ENCODE data around the gene DLL3.
A peak's percentile ranks its signal among the peaks of the same experiment; 100 is the strongest.

The DLL3 gene

GRCh38 chr19:39517432-39517831 lies 18.7 kb downstream of the DLL3 start:
- peaks cover 4% of the 10 kb centered on the region; the same call in 1 of the 2 replicates for H3K36me3 ChIP-seq (ENCODE audit: control insufficient read depth, insufficient read depth, low read length)
- no peaks in the 10 kb centered on the region for H3K4me1 ChIP-seq (ENCODE audit: control insufficient read depth, insufficient read depth, low read length)
- no peaks in the 10 kb centered on the region for H3K9me3 ChIP-seq (ENCODE audit: control insufficient read depth, insufficient read depth, low read length)
- peaks cover 16% of the 10 kb centered on the region for H3K27me3 ChIP-seq (ENCODE audit: control insufficient read depth, insufficient read depth, low read length)
- no peak overlapping the region for H3K4me3 ChIP-seq (ENCODE audit: low read depth, low read length)
- no peak overlapping the region for H3K9ac ChIP-seq (ENCODE audit: low read depth, low read length)
- H3K27ac ChIP-seq (ENCODE audit: low read depth, low read length) = no peak overlapping the region

DNA sequence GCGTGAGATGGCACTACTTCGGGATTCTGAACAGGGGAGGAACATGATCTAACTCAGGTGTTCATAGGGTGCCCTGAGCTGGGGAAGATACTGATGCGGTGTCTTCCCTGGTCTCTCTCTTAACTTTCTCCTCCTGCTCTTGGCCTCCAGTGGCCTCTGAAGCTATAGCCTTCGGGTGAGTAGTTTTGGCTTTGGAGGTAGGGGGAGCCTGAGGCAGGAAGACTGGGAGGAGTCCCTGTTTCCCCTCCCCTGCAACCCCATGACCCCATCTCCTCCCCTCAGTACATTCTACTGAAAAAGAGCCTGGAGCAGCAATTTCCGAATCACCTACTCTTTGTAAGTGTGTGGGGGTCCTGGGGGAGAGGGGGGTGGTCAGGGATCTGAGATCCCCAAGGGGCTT lies 19.7 kb downstream of the DLL3 start:
- Histone ChIP-seq H3K4me1 (ENCODE audit: control insufficient read depth, insufficient read depth, low read length) (no peaks in the 10 kb centered on the region), H3K4me3 (ENCODE audit: low read depth, low read length) (no peak overlapping the region; the same call in 1 of the 2 replicates), H3K27me3 (ENCODE audit: control insufficient read depth, insufficient read depth, low read length) (peaks cover 13% of the 10 kb centered on the region), H3K36me3 (ENCODE audit: control insufficient read depth, insufficient read depth, low read length) (peaks cover 4% of the 10 kb centered on the region; the same call in 1 of the 2 replicates), H3K9me3 (ENCODE audit: control insufficient read depth, insufficient read depth, low read length) (no peaks in the 10 kb centered on the region), H3K9ac (ENCODE audit: low read depth, low read length) (no peak overlapping the region), H3K27ac (ENCODE audit: low read depth, low read length) (no peak overlapping the region)

DNA sequence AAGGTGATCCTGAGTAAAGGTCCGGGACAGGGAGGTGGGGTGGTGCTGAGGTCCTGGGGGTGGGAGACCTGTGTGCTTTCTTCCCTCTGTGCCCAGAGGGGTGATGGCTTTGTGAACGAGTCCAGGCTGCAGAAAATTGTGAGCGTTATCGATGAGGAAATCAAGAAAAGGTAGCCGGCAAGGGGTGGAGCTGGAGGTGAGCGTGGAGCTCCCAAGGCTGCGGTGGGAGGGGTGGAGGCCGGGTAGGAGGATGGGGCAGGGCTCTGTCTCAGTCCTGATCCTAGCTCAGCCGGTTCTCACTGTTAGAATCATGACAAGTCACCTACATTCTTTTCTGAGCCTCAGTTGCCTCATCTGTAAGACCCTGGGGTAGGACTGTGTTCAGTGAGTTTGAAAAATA lies 20.2 kb downstream of the DLL3 start:
- Histone ChIP-seq H3K9ac (ENCODE audit: low read depth, low read length) (no peak overlapping the region), H3K4me3 (ENCODE audit: low read depth, low read length) (no peak overlapping the region; the same call in 1 of the 2 replicates), H3K27me3 (ENCODE audit: control insufficient read depth, insufficient read depth, low read length) (peaks cover 9% of the 10 kb centered on the region)

GRCh38 chr19:39520541-39521484 lies 22.1 kb downstream of the DLL3 start:
- Histone ChIP-seq H3K27ac (ENCODE audit: low read depth, low read length) (no peak overlapping the region), H3K36me3 (ENCODE audit: control insufficient read depth, insufficient read depth, low read length) (peaks cover 4% of the 10 kb centered on the region), H3K4me1 (ENCODE audit: control insufficient read depth, insufficient read depth, low read length) (no peaks in the 10 kb centered on the region), H3K4me3 (ENCODE audit: low read depth, low read length) (no peak overlapping the region), H3K9ac (ENCODE audit: low read depth, low read length) (no peak overlapping the region), H3K27me3 (ENCODE audit: control insufficient read depth, insufficient read depth, low read length) (no peaks in the 10 kb centered on the region), H3K9me3 (ENCODE audit: control insufficient read depth, insufficient read depth, low read length) (no peaks in the 10 kb centered on the region)

More for the DNA sequence above, 20.2 kb downstream of the DLL3 start:
- H3K27ac ChIP-seq (ENCODE audit: low read depth, low read length) = no peak overlapping the region
- H3K36me3 ChIP-seq (ENCODE audit: control insufficient read depth, insufficient read depth, low read length) = peaks cover 4% of the 10 kb centered on the region; the same call in 1 of the 2 replicates
- H3K4me1 ChIP-seq (ENCODE audit: control insufficient read depth, insufficient read depth, low read length) = no peaks in the 10 kb centered on the region
- no peaks in the 10 kb centered on the region for H3K9me3 ChIP-seq (ENCODE audit: control insufficient read depth, insufficient read depth, low read length)

- Histone ChIP-seq H3K36me3 (ENCODE audit: control insufficient read depth, insufficient read depth, low read length) (peaks cover 4% of the 10 kb centered on the region), H3K9ac (ENCODE audit: low read depth, low read length) (no peak overlapping the region), H3K4me1 (ENCODE audit: control insufficient read depth, insufficient read depth, low read length) (no peaks in the 10 kb centered on the region), H3K27me3 (ENCODE audit: control insufficient read depth, insufficient read depth, low read length) (no peaks in the 10 kb centered on the region), H3K9me3 (ENCODE audit: control insufficient read depth, insufficient read depth, low read length) (no peaks in the 10 kb centered on the region), H3K27ac (ENCODE audit: low read depth, low read length) (no peak overlapping the region), H3K4me3 (ENCODE audit: low read depth, low read length) (no peak overlapping the region)
These were observed 25.7 kb downstream of the DLL3 start for GRCh38 chr19:39524495-39524894.

GRCh38 chr19:39525205-39525604 lies 26.5 kb downstream of the DLL3 start:
- Histone ChIP-seq H3K9ac (ENCODE audit: low read depth, low read length) (no peak overlapping the region), H3K27ac (ENCODE audit: low read depth, low read length) (no peak overlapping the region), H3K4me1 (ENCODE audit: control insufficient read depth, insufficient read depth, low read length) (no peaks in the 10 kb centered on the region), H3K27me3 (ENCODE audit: control insufficient read depth, insufficient read depth, low read length) (no peaks in the 10 kb centered on the region), H3K9me3 (ENCODE audit: control insufficient read depth, insufficient read depth, low read length) (no peaks in the 10 kb centered on the region), H3K4me3 (ENCODE audit: low read depth, low read length) (no peak overlapping the region), H3K36me3 (ENCODE audit: control insufficient read depth, insufficient read depth, low read length) (peaks cover 4% of the 10 kb centered on the region)

GRCh38 chr19:39531834-39532232 lies 33.1 kb downstream of the DLL3 start:
- H3K27me3 ChIP-seq (ENCODE audit: control insufficient read depth, insufficient read depth, low read length) = no peaks in the 10 kb centered on the region
- H3K27ac ChIP-seq (ENCODE audit: low read depth, low read length) = no peak overlapping the region
- H3K9ac ChIP-seq (ENCODE audit: low read depth, low read length) = peak overlapping the region; percentile 70
- H3K4me1 ChIP-seq (ENCODE audit: control insufficient read depth, insufficient read depth, low read length) = peaks cover 4% of the 10 kb centered on the region; the same call in 1 of the 2 replicates
- H3K4me3 ChIP-seq (ENCODE audit: low read depth, low read length) = peak overlapping the region; percentile 92
- no peaks in the 10 kb centered on the region for H3K9me3 ChIP-seq (ENCODE audit: control insufficient read depth, insufficient read depth, low read length)
- H3K36me3 ChIP-seq (ENCODE audit: control insufficient read depth, insufficient read depth, low read length) = no peaks in the 10 kb centered on the region

GRCh38 chr19:39532233-39533002 lies 33.7 kb downstream of the DLL3 start, which contains the start of gene EID2B:
Gene EID2B, minus strand, starts transcription at chr19:39532852. Its CDS starts 50 bp downstream, at chr19:39532802.
- Histone ChIP-seq H3K4me3 (ENCODE audit: low read depth, low read length) (peak within 1 kb of the TSS; percentile 92), H3K4me1 (ENCODE audit: control insufficient read depth, insufficient read depth, low read length) (peaks cover 4% of the 10 kb centered on the region; the same call in 1 of the 2 replicates), H3K9me3 (ENCODE audit: control insufficient read depth, insufficient read depth, low read length) (no peaks in the 10 kb centered on the region), H3K9ac (ENCODE audit: low read depth, low read length) (peak within 1 kb of the TSS; percentile 70), H3K27ac (ENCODE audit: low read depth, low read length) (peak within 1 kb of the TSS; percentile 34), H3K36me3 (ENCODE audit: control insufficient read depth, insufficient read depth, low read length) (no peaks in the 10 kb centered on the region), H3K27me3 (ENCODE audit: control insufficient read depth, insufficient read depth, low read length) (no peaks in the 10 kb centered on the region)

- Histone ChIP-seq H3K27ac (ENCODE audit: low read depth, low read length) (no peak overlapping the region), H3K9ac (ENCODE audit: low read depth, low read length) (no peak overlapping the region), H3K36me3 (ENCODE audit: control insufficient read depth, insufficient read depth, low read length) (no peaks in the 10 kb centered on the region), H3K27me3 (ENCODE audit: control insufficient read depth, insufficient read depth, low read length) (no peaks in the 10 kb centered on the region), H3K9me3 (ENCODE audit: control insufficient read depth, insufficient read depth, low read length) (no peaks in the 10 kb centered on the region), H3K4me3 (ENCODE audit: low read depth, low read length) (no peak overlapping the region), H3K4me1 (ENCODE audit: control insufficient read depth, insufficient read depth, low read length) (peaks cover 4% of the 10 kb centered on the region; the same call in 1 of the 2 replicates)
These were observed 34.3 kb downstream of the DLL3 start for GRCh38 chr19:39533003-39533512.

GRCh38 chr19:39533791-39534190 lies 35.0 kb downstream of the DLL3 start:
- H3K27me3 ChIP-seq (ENCODE audit: control insufficient read depth, insufficient read depth, low read length) = no peaks in the 10 kb centered on the region
- no peaks in the 10 kb centered on the region for H3K36me3 ChIP-seq (ENCODE audit: control insufficient read depth, insufficient read depth, low read length)
- H3K4me1 ChIP-seq (ENCODE audit: control insufficient read depth, insufficient read depth, low read length) = peaks cover 9% of the 10 kb centered on the region
- no peak overlapping the region for H3K27ac ChIP-seq (ENCODE audit: low read depth, low read length)
- H3K9ac ChIP-seq (ENCODE audit: low read depth, low read length) = no peak overlapping the region
- no peaks in the 10 kb centered on the region for H3K9me3 ChIP-seq (ENCODE audit: control insufficient read depth, insufficient read depth, low read length)
- no peak overlapping the region for H3K4me3 ChIP-seq (ENCODE audit: low read depth, low read length)
